ENCODE results near the gene NPIPB8. TPM values are rescaled to one million over a fixed set of nuclear protein-coding genes. Genes with fewer than 3 reads are reported as not detected.
"Not testable (repeated sequence)": the region's sequence is repeated elsewhere in the genome, so short reads cannot be mapped to it uniquely, and the experiment has no call there.

The NPIPB8 gene
- total and polyA plus RNA-seq, 2 donors, result 2.0 TPM; not detected in 1

DNA sequence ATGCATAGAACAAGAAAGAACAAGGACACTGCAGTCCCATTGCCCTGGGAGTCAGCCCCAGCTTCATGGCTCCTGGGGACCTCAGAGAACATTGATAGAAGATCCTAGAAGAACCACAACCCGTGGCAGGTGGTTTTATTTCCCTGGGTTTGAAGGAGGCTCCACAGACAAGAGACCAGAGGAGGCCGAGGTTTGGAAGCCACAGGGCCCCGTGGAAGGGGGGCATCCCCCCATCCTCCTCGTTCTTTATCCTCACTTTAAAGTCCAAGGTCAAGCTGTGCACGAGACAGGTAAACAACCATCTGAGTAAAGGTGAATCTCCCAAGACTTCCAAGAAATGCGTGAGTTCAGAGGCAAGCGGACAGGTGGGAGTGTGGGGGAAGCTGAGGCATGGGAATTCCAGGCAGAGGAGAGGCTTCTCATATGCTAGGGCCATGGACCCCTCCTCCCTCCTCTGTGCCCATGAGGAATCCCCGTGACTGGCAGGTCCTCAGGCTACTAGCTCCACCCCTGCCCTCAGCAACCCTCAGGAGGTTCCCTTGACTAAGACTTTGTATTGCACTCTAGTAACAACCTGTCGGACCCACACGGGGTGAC is 27.2 kb upstream of the NPIPB8 start:
- no peak for DNase-seq (ENCODE audit: extremely low spot score)
- Histone ChIP-seq H3K4me3 (ENCODE audit: low read depth, low read length) (no peak overlapping the region), H3K27ac (ENCODE audit: low read depth) (no peak overlapping the region), H3K4me1 (ENCODE audit: insufficient read depth) (no peaks in the 10 kb centered on the region), H3K36me3 (ENCODE audit: insufficient read depth) (no peaks in the 10 kb centered on the region)
- WGBS, result 81% methylated on average over 10 of the region's 10 CpGs

DNA sequence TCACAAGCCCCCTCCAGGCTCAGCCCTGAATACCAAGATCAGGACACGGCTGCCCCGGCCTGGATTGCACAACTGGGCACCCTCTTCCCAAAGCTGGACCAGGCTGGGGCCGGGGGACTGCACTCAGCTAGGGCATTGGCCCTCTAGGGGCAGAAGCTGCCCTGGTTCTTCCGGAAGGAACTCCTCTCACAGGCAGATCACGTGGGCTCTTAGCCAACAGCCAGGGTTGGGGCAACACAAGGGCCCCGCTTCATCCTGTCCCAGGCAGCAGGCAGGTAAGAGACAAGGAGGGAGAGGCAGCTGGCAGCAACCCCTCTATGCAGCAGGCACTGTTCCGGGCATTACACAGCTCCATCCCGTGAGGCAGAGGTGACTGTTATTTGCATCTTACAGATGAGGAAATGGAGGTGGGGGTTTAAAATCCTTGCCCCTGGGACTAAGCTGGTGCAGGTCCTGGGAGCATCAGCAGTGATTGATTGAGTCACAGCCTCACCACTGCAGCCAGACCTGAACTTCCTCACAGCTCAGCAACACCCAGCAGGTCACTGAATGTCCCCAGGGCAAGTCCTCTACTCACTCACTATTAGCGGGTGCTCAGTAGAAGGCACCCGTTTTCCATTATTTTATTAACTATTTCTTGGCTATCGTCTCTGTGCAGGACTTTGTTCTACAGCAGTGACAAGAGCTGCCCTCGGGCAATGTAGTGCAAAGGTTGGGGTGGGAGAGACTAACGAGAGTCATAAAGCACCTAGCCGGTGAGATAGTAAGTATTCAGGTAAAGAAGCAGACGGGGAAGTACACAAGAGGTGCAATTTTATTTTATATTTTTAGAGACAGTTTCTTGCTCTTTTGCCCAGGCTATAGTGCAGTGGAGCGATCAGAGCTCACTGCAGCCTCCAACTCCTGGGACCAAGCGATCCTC is 25.2 kb upstream of the NPIPB8 start:
- H3K4me1 ChIP-seq (ENCODE audit: insufficient read depth); H3K27ac ChIP-seq (ENCODE audit: low read depth); H3K4me3 ChIP-seq (ENCODE audit: low read depth, low read length); H3K36me3 ChIP-seq (ENCODE audit: insufficient read depth); DNase-seq (ENCODE audit: extremely low spot score): not testable (repeated sequence)
- no CpG with 5 or more reads among the region's 17 CpGs for WGBS

DNA sequence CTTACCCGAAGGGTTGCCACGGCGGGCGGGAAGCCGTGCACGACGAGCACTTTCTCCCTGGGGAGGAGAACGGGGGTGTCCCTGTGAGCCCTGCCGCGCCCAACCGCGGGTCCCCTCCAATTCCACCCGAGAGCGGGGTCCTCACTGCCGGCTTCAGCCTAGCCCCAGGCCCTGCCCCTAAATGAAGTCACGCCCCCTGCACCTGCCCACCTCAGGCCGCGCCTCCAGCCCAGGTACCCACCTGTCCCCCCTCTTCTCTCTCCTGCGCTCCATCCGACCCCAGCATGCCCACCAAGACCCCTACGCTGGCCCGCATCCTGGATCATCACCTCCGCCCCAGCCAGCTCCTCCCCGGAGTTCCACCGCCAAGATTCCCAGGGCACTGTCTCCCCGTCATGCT is 24.0 kb upstream of the NPIPB8 start:
- not testable (repeated sequence) for H3K27ac ChIP-seq (ENCODE audit: low read depth); H3K4me1 ChIP-seq (ENCODE audit: insufficient read depth); H3K4me3 ChIP-seq (ENCODE audit: low read depth, low read length); DNase-seq (ENCODE audit: extremely low spot score); H3K36me3 ChIP-seq (ENCODE audit: insufficient read depth)
- 23% methylated on average over 7 of the region's 26 CpGs for WGBS

DNA sequence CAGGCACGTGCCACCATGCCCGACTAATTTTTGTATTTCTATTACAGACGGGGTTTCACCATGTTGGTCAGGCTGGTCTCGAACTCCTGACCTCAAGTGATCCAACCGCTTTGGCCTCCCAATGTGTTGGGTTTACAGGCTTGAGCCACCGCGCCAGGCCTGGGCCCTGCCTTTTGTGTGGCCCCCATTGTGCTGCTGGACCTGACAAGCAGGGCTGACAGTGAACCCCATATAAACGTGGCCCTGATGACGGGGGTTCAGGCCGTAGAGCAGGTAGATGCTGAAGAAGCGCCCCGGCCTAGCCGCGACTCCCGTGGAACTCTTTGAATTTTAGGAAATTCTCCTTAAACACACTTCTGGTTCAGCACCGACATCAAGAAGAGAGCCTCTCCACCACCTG is 23.3 kb upstream of the NPIPB8 start:
- WGBS, result 86% methylated on average over 14 of the region's 16 CpGs
- not testable (repeated sequence) for H3K27ac ChIP-seq (ENCODE audit: low read depth); DNase-seq (ENCODE audit: extremely low spot score); H3K36me3 ChIP-seq (ENCODE audit: insufficient read depth); H3K4me3 ChIP-seq (ENCODE audit: low read depth, low read length); H3K4me1 ChIP-seq (ENCODE audit: insufficient read depth)

- H3K27ac ChIP-seq (ENCODE audit: low read depth); H3K4me3 ChIP-seq (ENCODE audit: low read depth, low read length); H3K4me1 ChIP-seq (ENCODE audit: insufficient read depth); DNase-seq (ENCODE audit: extremely low spot score); H3K36me3 ChIP-seq (ENCODE audit: insufficient read depth): not testable (repeated sequence)
- 49% methylated on average over 17 of the region's 24 CpGs for WGBS
These were observed 22.2 kb upstream of the NPIPB8 start for GRCh38 chr16:28615486-28616223.

DNA sequence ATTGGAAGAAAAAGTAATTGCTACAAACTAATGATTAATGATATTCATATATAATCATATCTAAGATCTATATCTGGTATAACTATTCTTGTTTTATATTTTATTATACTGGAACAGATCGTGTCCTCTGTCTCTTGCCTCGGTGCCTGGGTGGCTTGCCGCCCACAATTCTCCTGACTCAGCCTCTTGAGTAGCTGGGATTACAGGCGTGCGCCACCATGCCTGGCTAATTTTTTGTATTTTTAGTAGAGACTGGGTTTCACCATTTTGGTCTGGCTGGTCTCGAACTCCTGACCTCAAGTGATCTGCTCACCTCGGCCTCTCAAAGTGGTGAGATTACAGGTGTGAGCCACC is 21.7 kb upstream of the NPIPB8 start:
- H3K36me3 ChIP-seq (ENCODE audit: insufficient read depth); H3K4me3 ChIP-seq (ENCODE audit: low read depth, low read length); DNase-seq (ENCODE audit: extremely low spot score); H3K27ac ChIP-seq (ENCODE audit: low read depth); H3K4me1 ChIP-seq (ENCODE audit: insufficient read depth): not testable (repeated sequence)
- 78% methylated on average over 7 of the region's 7 CpGs for WGBS

- WGBS, result 78% methylated on average over 7 of the region's 7 CpGs
- Histone ChIP-seq H3K36me3 (ENCODE audit: insufficient read depth) (no peaks in the 10 kb centered on the region), H3K4me1 (ENCODE audit: insufficient read depth) (no peaks in the 10 kb centered on the region), H3K4me3 (ENCODE audit: low read depth, low read length) (no peak overlapping the region), H3K27ac (ENCODE audit: low read depth) (no peak overlapping the region)
- DNase-seq (ENCODE audit: extremely low spot score), result no peak
These were observed 21.2 kb upstream of the NPIPB8 start for GRCh38 chr16:28616636-28617035.

GRCh38 chr16:28617874-28618273 is 20.0 kb upstream of the NPIPB8 start:
- Histone ChIP-seq H3K4me3 (ENCODE audit: low read depth, low read length) (no peak overlapping the region), H3K27ac (ENCODE audit: low read depth) (no peak overlapping the region), H3K36me3 (ENCODE audit: insufficient read depth) (no peaks in the 10 kb centered on the region), H3K4me1 (ENCODE audit: insufficient read depth) (no peaks in the 10 kb centered on the region)
- 63% methylated on average over 4 of the region's 4 CpGs for WGBS
- DNase-seq (ENCODE audit: extremely low spot score), result no peak

- H3K36me3 ChIP-seq (ENCODE audit: insufficient read depth); H3K4me1 ChIP-seq (ENCODE audit: insufficient read depth); H3K27ac ChIP-seq (ENCODE audit: low read depth); H3K4me3 ChIP-seq (ENCODE audit: low read depth, low read length); DNase-seq (ENCODE audit: extremely low spot score): not testable (repeated sequence)
- WGBS, result 79% methylated on average over 1 of the region's 1 CpG
These were observed 17.5 kb upstream of the NPIPB8 start for GRCh38 chr16:28620316-28620715.

- Histone ChIP-seq H3K4me3 (ENCODE audit: low read depth, low read length) (no peak overlapping the region), H3K36me3 (ENCODE audit: insufficient read depth) (no peaks in the 10 kb centered on the region), H3K27ac (ENCODE audit: low read depth) (no peak overlapping the region), H3K4me1 (ENCODE audit: insufficient read depth) (no peaks in the 10 kb centered on the region)
- 70% methylated on average over 7 of the region's 7 CpGs for WGBS
- no peak for DNase-seq (ENCODE audit: extremely low spot score)
These were observed 16.2 kb upstream of the NPIPB8 start for GRCh38 chr16:28621481-28622155.

GRCh38 chr16:28622532-28623171 is 15.2 kb upstream of the NPIPB8 start:
- WGBS, result 46% methylated on average over 24 of the region's 24 CpGs
- H3K36me3 ChIP-seq (ENCODE audit: insufficient read depth); H3K4me1 ChIP-seq (ENCODE audit: insufficient read depth); DNase-seq (ENCODE audit: extremely low spot score): not testable (repeated sequence)
- Histone ChIP-seq H3K27ac (ENCODE audit: low read depth) (peak overlapping the region; percentile 10), H3K4me3 (ENCODE audit: low read depth, low read length) (peak overlapping the region; percentile 49)

- Histone ChIP-seq H3K27ac (ENCODE audit: low read depth) (peak overlapping the region; percentile 23), H3K4me3 (ENCODE audit: low read depth, low read length) (peak overlapping the region; percentile 49), H3K36me3 (ENCODE audit: insufficient read depth) (no peaks in the 10 kb centered on the region), H3K4me1 (ENCODE audit: insufficient read depth) (no peaks in the 10 kb centered on the region)
- DNase-seq (ENCODE audit: extremely low spot score), result no peak
- WGBS, result 2% methylated on average over 68 of the region's 68 CpGs
These were observed 14.6 kb upstream of the NPIPB8 start for GRCh38 chr16:28623172-28623711.

GRCh38 chr16:28630905-28631304 is 7.0 kb upstream of the NPIPB8 start:
- H3K27ac ChIP-seq (ENCODE audit: low read depth); DNase-seq (ENCODE audit: extremely low spot score); H3K4me3 ChIP-seq (ENCODE audit: low read depth, low read length); H3K36me3 ChIP-seq (ENCODE audit: insufficient read depth); H3K4me1 ChIP-seq (ENCODE audit: insufficient read depth): not testable (repeated sequence)
- 70% methylated on average over 4 of the region's 5 CpGs for WGBS

Data from urinary bladder (tissue), 4 donors.